Osteocyte (in vitro differentiated cells): ENCODE data around the gene BPTF. TPM values are rescaled to one million over a fixed set of nuclear protein-coding genes. Genes with fewer than 3 reads are reported as not detected.
A peak's percentile ranks its signal among the peaks of the same experiment; 100 is the strongest.
"Not testable (repeated sequence)": the region's sequence is repeated elsewhere in the genome, so short reads cannot be mapped to it uniquely, and the experiment has no call there.

Experiments used
- DNase-seq: peaks from one replicate; pipeline ENCODE4 v3.0.0; 2021; ENCODE audit warnings: mixed read lengths; ENCODE audit not compliant: unreplicated experiment; ENCODE audit errors: extremely low spot score
- H3K27ac Mint-ChIP-seq: one replicate; pipeline ENCODE4 v1.8.0; 2021; ENCODE audit warnings: mild to moderate bottlenecking, mixed read lengths; ENCODE audit not compliant: unreplicated experiment
- H3K27me3 Mint-ChIP-seq: one replicate; pipeline ENCODE4 v1.8.0; 2021; ENCODE audit warnings: mixed read lengths; ENCODE audit not compliant: unreplicated experiment
- H3K36me3 Mint-ChIP-seq: one replicate; pipeline ENCODE4 v1.8.0; 2021; ENCODE audit warnings: mixed read lengths; ENCODE audit not compliant: unreplicated experiment
- H3K4me1 Mint-ChIP-seq: one replicate; pipeline ENCODE4 v1.8.0; 2021; ENCODE audit warnings: mixed read lengths; ENCODE audit not compliant: unreplicated experiment
- H3K4me3 Mint-ChIP-seq: one replicate; pipeline ENCODE4 v1.8.0; 2021; ENCODE audit warnings: mild to moderate bottlenecking, moderate library complexity, mixed read lengths; ENCODE audit not compliant: unreplicated experiment
- H3K9me3 Mint-ChIP-seq: one replicate; pipeline ENCODE4 v1.8.0; 2021; ENCODE audit warnings: mixed read lengths; ENCODE audit not compliant: unreplicated experiment
- CTCF ChIP-seq: fragments of 200-600 bp; sonication (generic); IDR thresholded peaks from 2 replicates; pipeline ENCODE4 v1.5.0; 2021; ENCODE audit warnings: antibody characterized with exemption, mild to moderate bottlenecking, moderate library complexity
- total RNA-seq: library from RNA; stranded (reverse); gene quantifications from 2 replicates; pipeline ENCODE4 v1.2.1, GENCODE V29; 2021

BPTF gene
- total RNA-seq, 1 donor from 2014 or later = 95.7 TPM

GRCh38 chr17:67855504-67856324 lies 30.4 kb downstream of the BPTF start:
- Mint-ChIP-seq H3K36me3 (peaks cover 19% of the 10 kb centered on the region), H3K27me3 (no peaks in the 10 kb centered on the region), H3K9me3 (no peaks in the 10 kb centered on the region), H3K4me1 (peaks cover 37% of the 10 kb centered on the region), H3K4me3 (no peak overlapping the region), H3K27ac (no peak overlapping the region)
- no peak for TF ChIP-seq CTCF
- no peak for DNase-seq

- not testable (repeated sequence) for H3K27me3 Mint-ChIP-seq, H3K4me3 Mint-ChIP-seq, H3K27ac Mint-ChIP-seq, DNase-seq, H3K9me3 Mint-ChIP-seq
- Mint-ChIP-seq H3K36me3 (peaks cover 19% of the 10 kb centered on the region), H3K4me1 (peaks cover 34% of the 10 kb centered on the region)
Observed at GRCh38 chr17:67856402-67856801, 31.1 kb downstream of the BPTF start.

- no peaks in the 10 kb centered on the region for H3K9me3 Mint-ChIP-seq
- DNase-seq = no peak
- peaks cover 16% of the 10 kb centered on the region for H3K36me3 Mint-ChIP-seq
- no peak overlapping the region for H3K27ac Mint-ChIP-seq
- H3K4me1 Mint-ChIP-seq = peaks cover 27% of the 10 kb centered on the region
- no peaks in the 10 kb centered on the region for H3K27me3 Mint-ChIP-seq
- TF ChIP-seq CTCF = peak; percentile 9
- no peak overlapping the region for H3K4me3 Mint-ChIP-seq
Observed at GRCh38 chr17:67862614-67863217, 37.4 kb downstream of the BPTF start.

GRCh38 chr17:67863624-67864247 lies 38.4 kb downstream of the BPTF start:
- H3K9me3 Mint-ChIP-seq = no peaks in the 10 kb centered on the region
- DNase-seq = no peak
- peaks cover 23% of the 10 kb centered on the region for H3K4me1 Mint-ChIP-seq
- no peaks in the 10 kb centered on the region for H3K27me3 Mint-ChIP-seq
- TF ChIP-seq CTCF = no peak
- H3K4me3 Mint-ChIP-seq = no peak overlapping the region
- H3K27ac Mint-ChIP-seq = no peak overlapping the region
- H3K36me3 Mint-ChIP-seq = peaks cover 19% of the 10 kb centered on the region

GRCh38 chr17:67865438-67865837 lies 40.1 kb downstream of the BPTF start:
- peaks cover 17% of the 10 kb centered on the region for H3K4me1 Mint-ChIP-seq
- no peak for TF ChIP-seq CTCF
- no peaks in the 10 kb centered on the region for H3K9me3 Mint-ChIP-seq
- no peak overlapping the region for H3K27ac Mint-ChIP-seq
- no peak for DNase-seq
- no peaks in the 10 kb centered on the region for H3K27me3 Mint-ChIP-seq
- H3K4me3 Mint-ChIP-seq = no peak overlapping the region
- H3K36me3 Mint-ChIP-seq = peaks cover 22% of the 10 kb centered on the region
